Thyroid gland (tissue), 4 donors: ENCODE measurements around the gene TAGAP. TPM values are rescaled to one million over a fixed set of nuclear protein-coding genes. Genes with fewer than 3 reads are reported as not detected.
A peak's percentile ranks its signal among the peaks of the same experiment; 100 is the strongest.
"Not testable (repeated sequence)": the region's sequence is repeated elsewhere in the genome, so short reads cannot be mapped to it uniquely, and the experiment has no call there.

Experiments
- DNase-seq, 2 donors: peaks; one replicate each; pipeline ENCODE4 v3.0.0-alpha.2; 2019
- H3K27ac ChIP-seq, 3 donors: fragments of 200-600 bp; sonication (generic); 1 replicate in 2 of 3; 2 replicates in 1 of 3; pipeline ENCODE4 v1.5.1; 2016 to 2019; ENCODE audit warnings: mild to moderate bottlenecking in 1 of 3, moderate library complexity in 1 of 3
- H3K27me3 ChIP-seq: fragments of 200-600 bp; sonication (generic); one replicate; pipeline ENCODE4 v1.5.1; 2019
- H3K36me3 ChIP-seq, 2 donors: fragments of 200-600 bp; sonication (generic); one replicate each; pipeline ENCODE4 v1.5.1; 2016 to 2019
- H3K4me1 ChIP-seq, 2 donors: fragments of 200-600 bp; sonication (generic); one replicate each; pipeline ENCODE4 v1.5.1; 2017 to 2019
- H3K4me3 ChIP-seq, 3 donors: fragments of 200-600 bp; sonication (generic); replicated peaks in 1 of 3; 1 replicate in 2 of 3; 2 replicates in 1 of 3; pipeline ENCODE4 v1.5.1; 2016; ENCODE audit warnings: mild to moderate bottlenecking in 1 of 3
- H3K9me3 ChIP-seq: fragments of 200-600 bp; sonication (generic); one replicate; pipeline ENCODE4 v1.5.1; 2017
- CTCF ChIP-seq, 6 experiments: fragments of 200-600 bp in 3 of 6; fragments of 450-650 bp in 3 of 6; sonication (generic) in 3 of 6; IDR thresholded peaks; one replicate each; pipeline ENCODE4 v1.5.1; 2016 to 2019; ENCODE audit warnings: antibody characterized with exemption in 6 of 6, mild to moderate bottlenecking in 2 of 6, inconsistent platforms in 1 of 6, moderate library complexity in 1 of 6
- POLR2A ChIP-seq, 2 donors: fragments of 450-650 bp; IDR thresholded peaks; one replicate each; pipeline ENCODE4 v1.6.1; 2017; ENCODE audit warnings: antibody characterized with exemption in 2 of 2, mild to moderate bottlenecking in 2 of 2, moderate library complexity in 1 of 2
- WGBS, 2 donors: methylation state at CpG; one replicate each; pipeline ENCODE4 v1.1.5; 2017; 5-methylcytosine and 5-hydroxymethylcytosine counted together
- intact Hi-C: fragments of 100-400 bp; cut with DNase I; formaldehyde crosslinking; loops from one replicate; pipeline ENCODE4 v1.15.1; 2023
- total RNA-seq, 4 donors: library from RNA; depleted of rRNA; stranded (reverse); fragments of >200 nt; gene quantifications; one replicate each; pipeline ENCODE4 v1.2.3, GENCODE V29; 2016

Gene TAGAP
- total RNA-seq, 4 donors from 2014 or later, result 1.1 to 3.7 (median 1.7) TPM

- no peak for TF ChIP-seq POLR2A (IDR thresholded peaks at IDR 0.05)
- TF ChIP-seq CTCF (IDR thresholded peaks at IDR 0.05), result no peak
- intact Hi-C loops, result loop anchor here (5.0 to 10.0 kb wide), 2 partner anchors 61 to 94 kb away; no protein-coding TSS in a partner anchor
- Histone ChIP-seq H3K36me3 (no peaks in the 10 kb centered on the region), H3K27ac (no peak overlapping the region), H3K9me3 (no peaks in the 10 kb centered on the region), H3K4me1 (peaks cover 0 to 3% of the 10 kb centered on the region in 2 donors), H3K4me3 (no peak overlapping the region), H3K27me3 (no peaks in the 10 kb centered on the region)
- DNase-seq, result no peak
- 87 to 91% methylated on average over 7 of the region's 7 CpGs for WGBS, 2 donors
Observed at GRCh38 chr6:159041181-159041580, 3.6 kb downstream of the TAGAP start.

- TF ChIP-seq POLR2A (IDR thresholded peaks at IDR 0.05) (no peak), CTCF (IDR thresholded peaks at IDR 0.05) (no peak)
- no peaks in the 10 kb centered on the region for H3K27me3 ChIP-seq
- no peak for DNase-seq
- intact Hi-C loops, result loop anchor here (5.0 to 10.0 kb wide), 2 partner anchors 62 to 95 kb away; no protein-coding TSS in a partner anchor
- H3K4me1 ChIP-seq, result peaks cover 0 to 3% of the 10 kb centered on the region in 2 donors
- no peaks in the 10 kb centered on the region for H3K9me3 ChIP-seq
- H3K36me3 ChIP-seq, result no peaks in the 10 kb centered on the region
- H3K27ac ChIP-seq, result no peak overlapping the region
- WGBS, 2 donors, result 84 to 95% methylated on average over 1 of the region's 1 CpG
- no peak overlapping the region for H3K4me3 ChIP-seq
Observed at GRCh38 chr6:159039885-159040258, 4.9 kb downstream of the TAGAP start.

- WGBS, 2 donors, result 83 to 89% methylated on average over 8 of the region's 8 CpGs
- no peaks in the 10 kb centered on the region for H3K27me3 ChIP-seq
- no peaks in the 10 kb centered on the region for H3K9me3 ChIP-seq
- H3K4me1 ChIP-seq, result peaks cover 0 to 3% of the 10 kb centered on the region in 2 donors
- no peak for DNase-seq
- no peaks in the 10 kb centered on the region for H3K36me3 ChIP-seq
- intact Hi-C loops, result no loop called here
- TF ChIP-seq CTCF (IDR thresholded peaks at IDR 0.05), result no peak
- TF ChIP-seq POLR2A (IDR thresholded peaks at IDR 0.05), result no peak
- no peak overlapping the region for H3K27ac ChIP-seq
- no peak overlapping the region for H3K4me3 ChIP-seq
Observed at GRCh38 chr6:159038914-159039884, 5.6 kb downstream of the TAGAP start.

- DNase-seq, result peak in 1 of 2 donors; percentile 12
- 67 to 69% methylated on average over 12 of the region's 12 CpGs for WGBS, 2 donors
- H3K9me3 ChIP-seq, H3K36me3 ChIP-seq, H3K27ac ChIP-seq, H3K27me3 ChIP-seq, H3K4me1 ChIP-seq, H3K4me3 ChIP-seq, intact Hi-C loops: not testable (repeated sequence)
Observed at GRCh38 chr6:159038318-159038717, 6.5 kb downstream of the TAGAP start.

GRCh38 chr6:159037756-159038290 lies 7.0 kb downstream of the TAGAP start:
- no peaks in the 10 kb centered on the region for H3K36me3 ChIP-seq
- H3K27me3 ChIP-seq, result no peaks in the 10 kb centered on the region
- intact Hi-C loops, result no loop called here
- DNase-seq, result no peak
- WGBS, 2 donors, result 75 to 81% methylated on average over 5 of the region's 5 CpGs
- no peak overlapping the region for H3K4me3 ChIP-seq
- no peak overlapping the region for H3K27ac ChIP-seq
- H3K9me3 ChIP-seq, result no peaks in the 10 kb centered on the region
- H3K4me1 ChIP-seq, result peaks cover 0 to 2% of the 10 kb centered on the region in 2 donors
- no peak for TF ChIP-seq CTCF (IDR thresholded peaks at IDR 0.05)
- no peak for TF ChIP-seq POLR2A (IDR thresholded peaks at IDR 0.05)
